Brain pericyte (primary cell): Measurements from ENCODE around the gene TMBIM6.

ENCODE experiments used
- DNase-seq: peaks from one replicate; pipeline ENCODE4 v3.0.0-alpha.2; 2012; ENCODE audit warnings: low read depth, low spot score

The TMBIM6 gene

DNA sequence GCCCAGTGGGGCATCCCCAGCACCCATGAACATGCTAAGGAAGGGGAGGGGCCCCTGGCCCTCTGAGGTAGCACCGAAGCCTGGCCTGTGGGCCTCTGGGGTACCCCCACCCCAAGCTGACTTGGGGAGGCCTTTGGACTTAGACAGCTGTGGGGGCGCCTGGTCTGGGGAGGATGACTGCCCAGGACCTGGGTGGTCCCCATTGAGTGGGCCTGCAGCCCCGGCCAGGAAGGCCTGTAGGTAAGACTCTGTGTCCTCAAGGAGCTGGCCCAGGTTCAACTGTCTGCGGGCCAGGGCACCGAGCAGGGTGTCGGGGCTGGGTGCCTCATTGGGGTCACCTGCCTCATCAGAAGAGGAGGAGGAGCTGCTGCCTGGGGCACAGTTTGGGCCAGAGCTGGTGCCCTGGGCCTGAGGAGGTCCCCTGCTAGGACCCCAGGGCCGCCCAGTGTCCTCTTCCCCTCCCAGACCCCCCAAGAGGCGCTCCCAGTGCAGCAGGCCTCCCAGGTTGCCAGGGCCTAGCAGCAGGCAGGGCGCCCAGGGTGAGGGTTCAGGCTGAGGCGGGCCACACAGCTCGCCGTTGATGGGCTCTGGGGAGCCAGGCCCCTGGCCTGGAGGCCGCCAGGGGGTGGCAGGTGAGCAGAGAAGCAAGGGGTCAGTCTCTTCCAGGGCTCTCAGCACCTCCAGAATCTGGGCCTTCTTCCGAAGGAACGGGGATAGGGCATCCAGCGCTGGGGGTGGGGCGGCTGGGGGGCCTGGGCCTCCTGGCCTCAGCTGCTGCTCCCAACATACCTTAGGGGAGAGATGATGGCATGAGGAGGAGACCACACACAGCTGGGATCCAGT lies 55.5 kb downstream of the TMBIM6 start:
- no peak for DNase-seq

- DNase-seq: no peak
Measured at GRCh38 chr12:49797449-49797776, 56.1 kb downstream of the TMBIM6 start.

GRCh38 chr12:49798248-49798647 lies 56.9 kb downstream of the TMBIM6 start:
- no peak for DNase-seq

- no peak for DNase-seq
Measured at GRCh38 chr12:49798934-49799333, 57.6 kb downstream of the TMBIM6 start.

GRCh38 chr12:49800421-49801140 lies 59.2 kb downstream of the TMBIM6 start:
- no peak for DNase-seq

GRCh38 chr12:49801141-49802063 lies 60.0 kb downstream of the TMBIM6 start:
- no peak for DNase-seq

DNA sequence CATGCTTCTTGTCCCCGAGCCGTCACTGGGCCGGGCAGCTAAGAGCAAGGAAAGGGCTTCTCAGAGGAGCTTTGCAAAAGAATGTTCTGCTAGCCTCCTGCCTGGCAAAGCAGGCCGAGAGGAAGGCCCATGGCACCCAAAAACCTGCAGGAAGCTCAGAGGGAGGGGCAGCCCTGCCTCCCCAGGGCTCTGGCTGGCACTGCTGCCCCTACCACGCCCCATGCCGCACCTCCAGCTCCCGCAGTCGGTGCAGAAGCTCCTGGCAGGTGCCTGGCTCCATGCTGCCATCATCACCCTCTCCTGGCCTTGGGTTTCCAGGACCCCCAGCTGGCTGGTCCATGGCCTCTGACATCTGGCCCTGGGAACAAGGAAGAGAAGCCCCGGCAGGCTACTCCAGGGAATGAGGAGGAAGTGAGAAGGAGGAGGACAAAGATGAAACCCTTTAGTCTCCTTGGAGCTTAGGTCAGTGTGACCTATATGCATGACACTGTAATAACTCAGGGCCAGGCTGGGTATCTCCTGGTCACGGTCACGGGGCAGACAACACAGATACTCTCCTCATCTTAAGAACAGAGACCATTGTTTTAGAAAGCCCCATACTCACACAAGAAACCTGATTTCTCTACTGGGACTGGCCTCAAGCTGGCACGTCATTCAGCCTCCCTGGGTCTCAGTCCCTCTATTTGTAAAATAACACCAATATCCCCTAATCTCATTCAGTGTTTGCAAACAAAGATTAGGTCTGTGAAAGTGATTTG lies 62.5 kb downstream of the TMBIM6 start:
- no peak for DNase-seq

- no peak for DNase-seq
Measured at GRCh38 chr12:49804821-49805220, 63.5 kb downstream of the TMBIM6 start.

- DNase-seq: no peak
Measured at GRCh38 chr12:49805409-49805808, 64.1 kb downstream of the TMBIM6 start.

DNA sequence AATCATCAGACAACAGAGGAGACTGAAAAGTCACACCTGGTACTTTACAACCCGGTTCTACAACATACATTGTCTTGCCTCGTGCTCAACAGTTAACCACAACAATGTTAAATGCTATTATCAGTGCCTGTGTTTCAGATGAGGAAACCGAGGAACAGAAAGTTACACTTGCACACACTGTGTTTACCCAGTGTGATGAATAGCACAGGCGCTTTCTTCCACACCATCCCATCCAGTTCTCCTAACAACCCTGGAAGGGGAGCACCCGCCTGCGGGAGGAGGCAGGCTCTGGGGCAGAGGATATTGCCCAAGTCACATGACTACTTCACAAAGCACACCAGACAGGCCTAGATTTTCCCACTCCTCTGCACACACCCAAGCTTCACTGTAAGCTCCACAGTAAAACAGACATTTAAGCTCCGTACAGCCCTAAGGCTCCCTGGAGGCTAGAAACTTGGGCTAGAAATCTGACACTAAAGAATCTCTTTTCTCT lies 65.0 kb downstream of the TMBIM6 start:
- no peak for DNase-seq

DNA sequence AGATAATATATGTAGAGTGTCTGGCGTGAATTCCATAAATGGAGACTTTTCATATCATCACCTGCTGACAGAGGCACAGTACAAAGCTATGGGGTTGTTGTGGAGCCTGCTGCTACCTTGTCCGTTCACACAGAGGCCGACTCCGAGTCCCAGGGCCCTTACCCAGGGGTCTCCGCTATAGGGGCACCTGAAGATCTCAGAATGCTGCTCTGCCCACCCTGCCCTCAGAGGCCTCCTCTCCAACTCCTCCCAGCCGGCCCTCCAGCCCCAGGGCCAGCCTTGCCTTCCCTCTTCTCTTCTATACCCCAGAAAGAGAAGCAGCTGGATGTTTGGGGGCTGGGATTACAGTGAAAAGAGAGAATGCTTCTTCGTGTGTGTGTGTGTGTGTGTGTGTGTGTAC lies 65.5 kb downstream of the TMBIM6 start:
- no peak for DNase-seq

DNA sequence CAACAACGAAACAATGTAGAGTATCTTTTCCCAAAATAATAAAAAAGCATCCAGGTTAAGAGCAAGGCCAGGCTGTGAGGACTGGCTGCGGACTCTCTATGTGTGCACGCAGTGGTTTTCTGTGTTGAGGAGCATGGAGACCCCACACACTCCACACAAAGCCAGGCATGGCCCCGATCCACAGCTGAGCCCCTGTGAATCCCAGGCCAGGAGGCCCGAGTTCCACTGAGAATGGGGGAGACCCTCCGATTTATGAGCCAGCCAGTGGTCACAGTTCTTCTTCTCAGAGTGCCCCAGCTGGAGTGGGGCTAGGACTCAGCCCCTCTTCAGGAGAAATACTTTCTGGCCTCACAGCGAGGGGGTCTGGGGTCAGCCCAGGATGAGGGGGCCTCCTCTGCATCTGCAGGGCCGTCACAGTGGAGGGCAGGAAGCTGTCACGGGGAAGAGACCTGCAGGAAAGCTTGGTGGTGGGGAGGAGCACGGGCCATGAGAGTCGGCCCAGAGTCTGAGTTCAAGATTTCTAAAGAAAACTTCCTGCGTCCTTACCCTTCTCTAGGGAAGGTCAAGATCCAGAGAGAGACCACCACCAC lies 66.7 kb downstream of the TMBIM6 start:
- no peak for DNase-seq

DNA sequence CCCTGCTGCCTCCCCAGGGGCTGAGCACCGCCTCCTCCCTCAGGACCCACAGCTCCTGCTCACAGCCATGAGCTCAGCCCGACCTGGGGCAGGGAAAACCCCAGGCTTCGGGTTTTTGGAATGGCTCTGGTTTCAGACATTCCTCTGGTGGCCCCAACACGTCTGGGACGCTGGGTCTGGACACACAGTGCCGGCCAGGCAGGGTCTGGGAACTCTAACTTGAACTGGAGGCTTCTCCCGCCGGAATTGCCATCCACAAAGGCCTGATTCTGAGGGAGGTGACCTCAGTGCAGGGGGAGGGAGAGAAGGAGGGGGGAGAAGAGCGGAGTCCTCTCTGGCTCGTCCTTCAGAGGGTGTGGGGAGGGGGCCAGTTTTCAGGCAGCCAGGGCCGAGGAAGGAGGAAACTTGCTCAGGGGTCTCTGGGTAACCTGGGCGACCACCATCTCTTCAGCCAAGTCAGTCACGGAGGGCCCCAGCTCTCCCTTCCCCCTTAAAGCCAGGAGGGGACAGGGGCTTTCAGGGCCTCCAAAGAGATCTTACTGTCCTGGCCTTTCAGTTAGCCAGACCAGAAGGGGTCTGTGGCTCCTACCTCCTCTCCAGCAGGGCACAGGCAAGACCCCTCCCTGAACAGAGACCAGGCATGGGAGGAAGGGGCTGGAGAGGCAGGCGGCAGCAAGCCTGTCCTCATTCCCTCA lies 67.5 kb downstream of the TMBIM6 start:
- no peak for DNase-seq

DNA sequence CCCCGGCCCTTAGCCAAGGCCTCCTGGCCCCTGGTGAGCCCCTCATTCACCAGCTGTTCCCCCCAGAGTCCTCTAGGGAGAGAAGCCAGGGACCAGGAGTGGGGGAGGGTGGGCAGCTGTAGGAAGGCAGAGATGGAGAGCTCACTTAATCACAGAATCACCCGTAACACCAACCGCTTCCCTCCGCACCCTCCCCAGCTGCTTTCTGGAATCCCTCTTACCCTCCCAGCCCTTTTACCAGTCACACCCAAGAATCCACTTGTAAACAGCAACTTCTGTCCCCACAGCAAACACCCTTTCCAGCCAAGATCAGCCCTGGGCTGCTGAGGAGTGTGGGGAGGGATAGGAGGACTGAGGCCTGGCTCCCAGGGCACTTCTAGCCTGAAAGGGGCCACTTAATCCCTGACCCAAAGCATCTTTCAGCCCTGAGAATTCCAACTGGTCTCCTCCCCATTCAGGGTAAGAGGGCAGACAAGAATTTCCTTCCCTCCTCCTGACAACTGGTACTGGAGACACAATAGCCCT lies 68.1 kb downstream of the TMBIM6 start:
- DNase-seq: no peak

GRCh38 chr12:49809906-49810389 lies 68.6 kb downstream of the TMBIM6 start:
- DNase-seq: no peak

- no peak for DNase-seq
Measured at GRCh38 chr12:49811136-49811535, 69.8 kb downstream of the TMBIM6 start.

DNA sequence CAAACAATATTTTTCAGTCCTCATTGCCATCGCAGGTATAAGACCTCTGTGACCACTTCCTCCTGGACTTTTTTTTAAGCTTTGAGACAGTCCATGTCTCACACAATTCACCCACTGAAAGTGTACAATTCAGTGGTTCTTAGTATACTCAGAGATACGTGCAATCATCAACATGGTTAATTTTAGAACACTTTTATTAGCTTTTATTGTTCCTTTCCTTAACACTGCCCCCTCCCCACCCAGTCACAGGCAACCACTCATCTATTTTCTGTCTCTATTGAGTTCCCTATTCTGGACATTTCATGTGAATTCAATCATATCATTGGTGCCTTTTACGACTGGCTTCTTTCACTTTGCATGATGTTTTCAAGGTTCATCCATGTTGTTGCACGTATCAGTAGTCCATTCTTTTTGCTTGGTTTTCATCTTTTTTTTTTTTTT lies 70.6 kb downstream of the TMBIM6 start:
- DNase-seq: no peak

- no peak for DNase-seq
Measured at GRCh38 chr12:49813131-49813530, 71.8 kb downstream of the TMBIM6 start.
